ENCODE data around the gene REPS2. TPM values are rescaled to one million over a fixed set of nuclear protein-coding genes. Genes with fewer than 3 reads are reported as not detected.

REPS2 gene
- total RNA-seq, 1 donor from 2014 or later = 4.7 TPM

DNA sequence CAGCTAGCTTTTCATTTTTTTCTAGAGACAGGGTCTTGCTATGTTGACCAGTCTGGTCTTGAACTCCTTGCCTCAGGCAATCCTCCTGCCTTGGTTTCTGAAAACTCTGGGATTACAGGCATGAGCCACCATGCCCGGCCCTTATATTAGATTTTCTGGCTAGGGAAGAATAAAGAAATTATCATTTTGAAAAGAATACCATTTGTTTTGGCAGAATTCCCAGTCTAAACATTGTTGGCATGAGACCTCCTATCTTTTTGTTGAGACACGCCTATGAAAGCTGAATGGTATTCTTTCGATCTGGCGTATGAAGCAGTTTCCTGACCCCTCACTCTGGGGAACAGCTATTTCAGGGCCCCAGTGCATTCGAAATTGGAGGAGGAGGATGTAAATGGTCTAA, 107.0 kb downstream of the REPS2 start:
- no peak overlapping the region for H3K27ac ChIP-seq
- TF ChIP-seq, protein P1, sequence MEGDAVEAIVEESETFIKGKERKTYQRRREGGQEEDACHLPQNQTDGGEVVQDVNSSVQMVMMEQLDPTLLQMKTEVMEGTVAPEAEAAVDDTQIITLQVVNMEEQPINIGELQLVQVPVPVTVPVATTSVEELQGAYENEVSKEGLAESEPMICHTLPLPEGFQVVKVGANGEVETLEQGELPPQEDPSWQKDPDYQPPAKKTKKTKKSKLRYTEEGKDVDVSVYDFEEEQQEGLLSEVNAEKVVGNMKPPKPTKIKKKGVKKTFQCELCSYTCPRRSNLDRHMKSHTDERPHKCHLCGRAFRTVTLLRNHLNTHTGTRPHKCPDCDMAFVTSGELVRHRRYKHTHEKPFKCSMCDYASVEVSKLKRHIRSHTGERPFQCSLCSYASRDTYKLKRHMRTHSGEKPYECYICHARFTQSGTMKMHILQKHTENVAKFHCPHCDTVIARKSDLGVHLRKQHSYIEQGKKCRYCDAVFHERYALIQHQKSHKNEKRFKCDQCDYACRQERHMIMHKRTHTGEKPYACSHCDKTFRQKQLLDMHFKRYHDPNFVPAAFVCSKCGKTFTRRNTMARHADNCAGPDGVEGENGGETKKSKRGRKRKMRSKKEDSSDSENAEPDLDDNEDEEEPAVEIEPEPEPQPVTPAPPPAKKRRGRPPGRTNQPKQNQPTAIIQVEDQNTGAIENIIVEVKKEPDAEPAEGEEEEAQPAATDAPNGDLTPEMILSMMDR (IDR thresholded peaks at IDR 0.05) = no peak
- no peaks in the 10 kb centered on the region for H3K9me3 ChIP-seq
- no peaks in the 10 kb centered on the region for H3K27me3 ChIP-seq
- H3K4me3 ChIP-seq = no peak overlapping the region
- DNase-seq (ENCODE audit: low spot score in 2 of 2) = no peak
- intact Hi-C loops (cut with DNase I) = no loop called here
- H3K36me3 ChIP-seq = no peaks in the 10 kb centered on the region
- H3K4me1 ChIP-seq = no peaks in the 10 kb centered on the region

DNA sequence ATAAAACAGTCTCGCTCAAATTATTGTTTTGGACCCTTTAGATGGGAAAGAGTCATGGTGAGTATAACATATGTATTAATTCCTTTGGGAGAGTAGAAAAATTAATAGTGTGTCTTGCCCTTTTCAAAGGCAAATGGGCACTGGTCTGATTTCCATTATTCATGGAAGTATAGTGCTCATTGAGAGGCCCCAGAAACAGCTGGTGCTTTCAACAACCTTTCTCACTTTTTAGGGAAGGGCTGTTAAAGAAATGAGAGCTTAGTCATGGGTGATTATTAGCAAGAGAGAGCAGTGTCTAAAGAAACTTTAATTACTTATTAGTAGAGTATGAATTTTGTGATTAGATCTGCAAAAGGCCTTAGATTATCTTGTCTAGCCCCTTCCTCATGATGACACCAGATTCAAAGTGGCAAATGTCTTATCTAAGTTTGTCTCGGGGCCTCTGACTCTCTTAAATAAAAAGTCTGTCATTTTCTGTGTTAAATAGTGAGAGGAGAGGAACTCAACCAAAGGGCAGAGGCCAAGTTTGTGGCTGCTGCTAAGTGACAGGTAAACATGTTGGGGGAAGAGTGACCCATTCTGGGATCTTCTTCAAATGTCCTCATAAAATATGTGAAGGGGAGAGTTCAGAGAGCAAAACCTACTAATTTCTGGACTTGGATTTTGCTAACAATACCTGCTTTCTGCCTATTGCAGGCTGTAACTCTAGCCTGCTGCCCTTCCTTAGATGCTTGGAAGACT, 110.6 kb downstream of the REPS2 start:
- no peaks in the 10 kb centered on the region for H3K9me3 ChIP-seq
- H3K36me3 ChIP-seq = no peaks in the 10 kb centered on the region
- TF ChIP-seq, protein P1 (IDR thresholded peaks at IDR 0.05) = no peak
- no peak overlapping the region for H3K4me3 ChIP-seq
- intact Hi-C loops (cut with DNase I) = no loop called here
- DNase-seq (ENCODE audit: low spot score in 2 of 2) = no peak
- no peaks in the 10 kb centered on the region for H3K27me3 ChIP-seq
- H3K4me1 ChIP-seq = no peaks in the 10 kb centered on the region
- no peak overlapping the region for H3K27ac ChIP-seq

DNA sequence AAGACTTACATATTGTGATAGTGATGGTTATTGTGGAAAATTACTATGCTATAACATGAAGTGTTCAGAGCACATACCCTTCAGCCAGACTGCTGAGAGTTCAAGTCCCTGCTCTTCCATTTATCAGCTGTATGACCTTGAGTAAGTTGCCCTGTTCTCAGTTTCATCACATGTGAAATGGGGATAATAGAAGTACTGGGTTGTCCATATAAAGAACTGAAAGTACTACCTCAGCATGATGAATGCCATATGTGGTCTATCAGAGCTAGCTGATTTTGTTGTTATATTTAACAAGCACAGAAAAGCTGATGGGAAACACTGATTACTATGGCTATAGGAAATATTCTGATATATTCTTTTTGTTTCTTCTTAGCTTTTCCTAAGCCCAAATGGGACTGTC, 115.6 kb downstream of the REPS2 start:
- Histone ChIP-seq H3K36me3 (no peaks in the 10 kb centered on the region), H3K27ac (no peak overlapping the region), H3K27me3 (no peaks in the 10 kb centered on the region), H3K9me3 (no peaks in the 10 kb centered on the region), H3K4me3 (no peak overlapping the region), H3K4me1 (no peaks in the 10 kb centered on the region)
- DNase-seq (ENCODE audit: low spot score in 2 of 2) = no peak
- TF ChIP-seq, protein P1 (IDR thresholded peaks at IDR 0.05) = no peak
- intact Hi-C loops (cut with DNase I) = no loop called here

- Histone ChIP-seq H3K4me1 (no peaks in the 10 kb centered on the region), H3K27ac (no peak overlapping the region), H3K9me3 (no peaks in the 10 kb centered on the region), H3K27me3 (no peaks in the 10 kb centered on the region), H3K4me3 (no peak overlapping the region), H3K36me3 (no peaks in the 10 kb centered on the region)
- DNase-seq (ENCODE audit: low spot score in 2 of 2) = no peak
- intact Hi-C loops (cut with DNase I) = no loop called here
- TF ChIP-seq, protein P1 (IDR thresholded peaks at IDR 0.05) = no peak
These were observed 118.6 kb downstream of the REPS2 start for GRCh38 chrX:17065100-17065499.

DNA sequence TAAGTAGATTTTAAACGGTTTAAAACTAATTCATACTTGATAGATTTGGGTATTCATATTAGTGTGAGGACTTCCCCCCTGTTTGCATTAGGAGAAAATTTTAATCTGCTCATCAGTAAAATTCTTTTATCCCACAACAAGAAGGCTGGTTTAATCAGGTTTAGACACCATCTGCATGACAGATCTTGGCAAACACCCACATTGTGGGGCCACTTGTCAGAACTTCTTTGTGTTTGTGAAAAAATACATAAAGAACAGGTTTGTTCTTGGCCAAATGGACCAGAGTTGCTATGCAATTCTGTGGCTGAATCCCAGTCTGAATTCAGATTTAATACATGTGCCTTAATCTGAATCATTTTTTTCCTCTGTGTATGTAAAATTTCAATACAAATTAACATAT, 121.1 kb downstream of the REPS2 start:
- DNase-seq (ENCODE audit: low spot score in 2 of 2) = no peak
- Histone ChIP-seq H3K27me3 (no peaks in the 10 kb centered on the region), H3K36me3 (no peaks in the 10 kb centered on the region), H3K4me1 (no peaks in the 10 kb centered on the region), H3K9me3 (no peaks in the 10 kb centered on the region), H3K4me3 (no peak overlapping the region), H3K27ac (no peak overlapping the region)
- intact Hi-C loops (cut with DNase I) = no loop called here
- TF ChIP-seq, protein P1 (IDR thresholded peaks at IDR 0.05) = no peak
